Heart left ventricle (tissue), 13 donors: ENCODE data around the gene S1PR3.

Experiments used
- CTCF ChIP-seq, 12 donors: fragments of 200-600 bp; sonication (generic) in 4 of 12; IDR thresholded peaks; one replicate each; pipeline versions ENCODE4 v1.5.0 to v1.8.0; 2018 to 2022; ENCODE audit warnings: antibody characterized with exemption in 12 of 12, mild to moderate bottlenecking in 5 of 12
- POLR2A ChIP-seq, 2 donors: fragments of 450-650 bp; IDR thresholded peaks; one replicate each; pipeline ENCODE4 v1.6.1; 2017; ENCODE audit warnings: antibody characterized with exemption in 2 of 2, mild to moderate bottlenecking in 2 of 2, moderate library complexity in 2 of 2
- donor health status: ischemic (EF 13 %, LVEDD 7.1; RV severe dilation, severe dysfunction).
- donor health status: DM: no; HTN: yes; CAD: no.
- donor health status: DM: no; HTN: no; CAD: no.
- donor health status: ischemic (EF 25% LVEDD 6.9; RV normal size, moderate dysfunction).
- donor health status: ischemic (EF 25% LVEDD 5.7; RV mildly dilated, moderate dysfunction).
- donor health status: ischemic (EF 35%, LVEDD 5.7; RV mildly dilated, moderate dysfunction).
- donor health status: nonischemic (EF 11% LVEDD 7.7; RV severe dilation, severe dysfunction).
- donor health status: DM: yes; HTN: yes; CAD: no.
- donor health status: PGD.
- donor health status: ischemic (EF 29% LVEDD 5.4; RV normal size, mild dysfunction).
- donor health status: nonischemic (EF 23%, LVEDD 6.1; RV moderate dilation, normal function).

- TF ChIP-seq CTCF (IDR thresholded peaks at IDR 0.05) (no peak), POLR2A (IDR thresholded peaks at IDR 0.05) (no peak)
These were observed 22.4 kb downstream of the S1PR3 start for GRCh38 chr9:89013660-89014059.
